ENCODE measurements around the gene RNF215.

The RNF215 gene

DNA sequence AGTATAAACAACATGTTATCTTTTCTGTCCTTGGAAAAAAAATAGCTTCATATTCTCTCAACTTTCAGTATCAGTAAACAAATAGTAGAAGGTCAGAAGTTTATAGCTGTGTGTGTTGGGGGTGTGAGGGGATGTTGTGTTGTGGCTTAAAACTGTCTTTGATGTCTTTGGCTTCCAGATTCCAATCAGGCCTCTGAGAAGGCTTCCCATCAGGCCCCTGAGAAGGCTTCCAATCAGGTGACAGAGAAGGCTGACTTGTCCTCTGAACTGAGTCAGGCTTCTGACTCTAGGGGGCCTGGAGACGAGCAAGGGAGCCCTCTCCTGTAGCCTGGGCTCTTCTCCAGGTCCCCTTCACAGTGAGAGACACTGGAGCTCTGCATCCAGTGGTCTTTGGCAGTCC, 47.6 kb upstream of the RNF215 start:
- no peak for DNase-seq
- Histone ChIP-seq H3K9me2 (replicated peaks; ENCODE audit: insufficient read depth, low read length) (no peaks in the 10 kb centered on the region), H3K36me3 (replicated peaks; ENCODE audit: insufficient read depth, low read length) (no peaks in the 10 kb centered on the region), H3K79me2 (ENCODE audit: low read length) (no peaks in the 10 kb centered on the region), H3K9me3 (replicated peaks; ENCODE audit: insufficient read depth, low read length) (no peaks in the 10 kb centered on the region), H3K4me2 (ENCODE audit: low read depth, low read length) (no peak overlapping the region), H3K4me3 (ENCODE audit: low read length) (no peak overlapping the region), H4K20me1 (ENCODE audit: insufficient read depth, low read length) (no peaks in the 10 kb centered on the region), H3F3A (ENCODE audit: insufficient read depth, low read length) (no peaks in the 10 kb centered on the region), H3K9ac (ENCODE audit: low read length) (no peak overlapping the region), H2AFZ (ENCODE audit: low read length) (no peak overlapping the region), H3K27ac (ENCODE audit: low read length) (no peak overlapping the region), H3K4me1 (ENCODE audit: low read length) (peaks cover 3% of the 10 kb centered on the region; the same call in 1 of the 2 replicates), H3K27me3 (replicated peaks; ENCODE audit: insufficient read depth, low read length) (peaks cover 30% of the 10 kb centered on the region)
- TF ChIP-seq EZH2phosphoT487 (IDR thresholded peaks at IDR 0.05; ENCODE audit: low read length) (no peak), EZH2 (optimal IDR thresholded peaks at IDR 0.05; ENCODE audit: low read depth, low read length) (no peak)
- TF ChIP-seq, protein P1, sequence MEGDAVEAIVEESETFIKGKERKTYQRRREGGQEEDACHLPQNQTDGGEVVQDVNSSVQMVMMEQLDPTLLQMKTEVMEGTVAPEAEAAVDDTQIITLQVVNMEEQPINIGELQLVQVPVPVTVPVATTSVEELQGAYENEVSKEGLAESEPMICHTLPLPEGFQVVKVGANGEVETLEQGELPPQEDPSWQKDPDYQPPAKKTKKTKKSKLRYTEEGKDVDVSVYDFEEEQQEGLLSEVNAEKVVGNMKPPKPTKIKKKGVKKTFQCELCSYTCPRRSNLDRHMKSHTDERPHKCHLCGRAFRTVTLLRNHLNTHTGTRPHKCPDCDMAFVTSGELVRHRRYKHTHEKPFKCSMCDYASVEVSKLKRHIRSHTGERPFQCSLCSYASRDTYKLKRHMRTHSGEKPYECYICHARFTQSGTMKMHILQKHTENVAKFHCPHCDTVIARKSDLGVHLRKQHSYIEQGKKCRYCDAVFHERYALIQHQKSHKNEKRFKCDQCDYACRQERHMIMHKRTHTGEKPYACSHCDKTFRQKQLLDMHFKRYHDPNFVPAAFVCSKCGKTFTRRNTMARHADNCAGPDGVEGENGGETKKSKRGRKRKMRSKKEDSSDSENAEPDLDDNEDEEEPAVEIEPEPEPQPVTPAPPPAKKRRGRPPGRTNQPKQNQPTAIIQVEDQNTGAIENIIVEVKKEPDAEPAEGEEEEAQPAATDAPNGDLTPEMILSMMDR (IDR thresholded peaks at IDR 0.05; ENCODE audit: low read length), result no peak

DNA sequence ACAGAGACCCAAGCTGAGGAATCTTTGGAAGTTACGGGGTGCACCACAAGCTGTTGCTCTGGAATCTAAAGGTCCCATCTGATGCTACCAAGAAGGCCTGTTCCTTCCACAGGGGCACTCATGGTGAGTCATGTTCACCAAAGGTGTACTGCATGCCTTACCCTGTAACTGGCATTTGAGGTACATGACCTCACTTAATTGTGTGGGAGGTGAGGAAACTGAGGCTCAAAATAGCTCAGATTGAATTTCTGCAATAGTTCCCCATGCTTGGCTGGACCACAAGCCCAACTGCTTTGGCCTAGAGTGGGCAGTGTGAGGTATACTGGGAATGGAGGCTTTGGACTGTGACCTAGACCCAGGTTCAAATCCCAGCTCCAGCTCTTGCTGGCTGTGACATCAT, 46.6 kb upstream of the RNF215 start:
- no peaks in the 10 kb centered on the region for H3K36me3 ChIP-seq (replicated peaks; ENCODE audit: insufficient read depth, low read length)
- H3K9me2 ChIP-seq (replicated peaks; ENCODE audit: insufficient read depth, low read length), result no peaks in the 10 kb centered on the region
- TF ChIP-seq EZH2phosphoT487 (IDR thresholded peaks at IDR 0.05; ENCODE audit: low read length), result no peak
- TF ChIP-seq, protein P1 (IDR thresholded peaks at IDR 0.05; ENCODE audit: low read length), result no peak
- TF ChIP-seq EZH2 (optimal IDR thresholded peaks at IDR 0.05; ENCODE audit: low read depth, low read length), result no peak
- no peak overlapping the region for H3K27ac ChIP-seq (ENCODE audit: low read length)
- DNase-seq, result no peak
- no peaks in the 10 kb centered on the region for H4K20me1 ChIP-seq (ENCODE audit: insufficient read depth, low read length)
- no peaks in the 10 kb centered on the region for H3F3A ChIP-seq (ENCODE audit: insufficient read depth, low read length)
- H3K27me3 ChIP-seq (replicated peaks; ENCODE audit: insufficient read depth, low read length), result peaks cover 21% of the 10 kb centered on the region
- H3K4me1 ChIP-seq (ENCODE audit: low read length), result peaks cover 3% of the 10 kb centered on the region; the same call in 1 of the 2 replicates
- no peak overlapping the region for H3K9ac ChIP-seq (ENCODE audit: low read length)
- no peak overlapping the region for H3K4me2 ChIP-seq (ENCODE audit: low read depth, low read length)
- H3K79me2 ChIP-seq (ENCODE audit: low read length), result no peaks in the 10 kb centered on the region
- H2AFZ ChIP-seq (ENCODE audit: low read length), result no peak overlapping the region
- no peak overlapping the region for H3K4me3 ChIP-seq (ENCODE audit: low read length)
- no peaks in the 10 kb centered on the region for H3K9me3 ChIP-seq (replicated peaks; ENCODE audit: insufficient read depth, low read length)

DNA sequence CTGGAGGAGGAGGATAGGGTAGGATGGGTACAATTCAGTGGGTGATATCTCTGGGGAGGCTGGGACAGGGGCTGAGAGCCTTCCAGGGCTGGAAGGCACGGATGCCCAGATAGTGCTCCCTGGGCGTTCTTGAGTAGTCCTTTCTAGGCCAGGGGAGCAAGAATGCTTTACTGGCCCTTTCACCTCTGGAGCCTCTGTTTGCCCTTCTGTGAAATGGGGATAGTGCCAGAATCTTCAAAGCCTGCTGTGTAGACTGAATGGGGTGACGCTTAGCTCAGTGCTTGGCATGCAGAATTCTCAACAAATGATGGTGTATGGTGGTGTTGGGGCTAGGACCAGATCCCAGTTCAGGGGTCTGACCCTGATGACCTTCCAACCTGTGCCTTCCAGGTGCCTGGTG, 46.0 kb upstream of the RNF215 start:
- H3K27me3 ChIP-seq (replicated peaks; ENCODE audit: insufficient read depth, low read length), result peaks cover 16% of the 10 kb centered on the region
- no peak overlapping the region for H3K27ac ChIP-seq (ENCODE audit: low read length)
- H3K36me3 ChIP-seq (replicated peaks; ENCODE audit: insufficient read depth, low read length), result no peaks in the 10 kb centered on the region

More for the DNA sequence above, 46.0 kb upstream of the RNF215 start:
- TF ChIP-seq EZH2 (optimal IDR thresholded peaks at IDR 0.05; ENCODE audit: low read depth, low read length) (no peak), EZH2phosphoT487 (IDR thresholded peaks at IDR 0.05; ENCODE audit: low read length) (no peak)
- TF ChIP-seq, protein P1 (IDR thresholded peaks at IDR 0.05; ENCODE audit: low read length), result no peak
- Histone ChIP-seq H3K4me1 (ENCODE audit: low read length) (peaks cover 3% of the 10 kb centered on the region; the same call in 1 of the 2 replicates), H3K9me2 (replicated peaks; ENCODE audit: insufficient read depth, low read length) (no peaks in the 10 kb centered on the region), H3K4me2 (ENCODE audit: low read depth, low read length) (no peak overlapping the region), H3K4me3 (ENCODE audit: low read length) (no peak overlapping the region), H3F3A (ENCODE audit: insufficient read depth, low read length) (no peaks in the 10 kb centered on the region), H3K9ac (ENCODE audit: low read length) (no peak overlapping the region), H3K79me2 (ENCODE audit: low read length) (no peaks in the 10 kb centered on the region), H4K20me1 (ENCODE audit: insufficient read depth, low read length) (no peaks in the 10 kb centered on the region), H2AFZ (ENCODE audit: low read length) (no peak overlapping the region), H3K9me3 (replicated peaks; ENCODE audit: insufficient read depth, low read length) (no peaks in the 10 kb centered on the region)
- DNase-seq, result no peak
